HG03108 (cell line): Measurements from ENCODE around the gene SLC6A5.

Experiments
- ATAC-seq: cut with Tn5 transposase; IDR thresholded peaks from one replicate; pipeline ENCODE4 v1.9.1; 2021; ENCODE audit warnings: moderate library complexity; ENCODE audit not compliant: unreplicated experiment

Gene SLC6A5

DNA sequence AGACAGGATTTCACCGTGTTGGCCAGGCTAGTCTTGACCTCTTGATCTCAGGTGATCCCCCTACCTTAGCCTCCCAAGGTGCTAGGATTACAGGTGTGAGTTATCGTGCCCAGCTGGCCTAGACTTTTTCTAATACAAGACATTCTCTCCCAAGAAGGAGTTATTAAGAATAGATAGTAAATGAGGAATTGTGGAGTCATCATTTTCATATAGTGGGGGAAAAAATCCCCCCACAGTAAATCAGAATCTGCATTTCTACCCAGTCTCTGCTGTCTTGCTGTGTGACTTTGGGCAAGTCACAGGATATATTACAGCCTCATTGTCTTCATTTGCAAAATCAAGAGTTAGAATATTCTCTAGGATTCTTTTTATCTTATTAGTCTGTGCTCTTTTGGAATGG is 21.6 kb downstream of the SLC6A5 start:
- ATAC-seq, result no peak

DNA sequence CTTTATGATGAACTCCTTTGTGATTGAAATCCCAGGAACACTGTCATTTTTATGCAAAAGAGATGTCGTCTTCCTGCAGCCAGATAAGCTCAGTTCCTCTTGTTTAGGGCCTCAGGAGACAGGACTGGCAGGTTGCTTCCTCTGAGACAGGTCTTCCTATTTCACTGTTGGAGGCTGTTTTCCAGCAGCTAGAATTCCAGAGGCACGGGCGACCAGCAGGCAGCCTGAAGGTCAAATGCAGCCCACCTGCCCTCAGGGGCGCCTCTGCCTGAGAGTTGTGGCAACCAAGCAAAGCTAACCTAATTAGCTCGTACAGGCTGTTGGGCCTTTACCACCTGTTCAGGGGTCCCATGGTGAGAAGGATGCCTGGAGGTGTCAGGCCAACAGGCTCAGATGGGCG is 22.3 kb downstream of the SLC6A5 start:
- no peak for ATAC-seq

GRCh38 chr11:20623252-20623651 is 23.8 kb downstream of the SLC6A5 start:
- no peak for ATAC-seq

GRCh38 chr11:20626279-20626678 is 26.9 kb downstream of the SLC6A5 start:
- no peak for ATAC-seq

- no peak for ATAC-seq
Observed at GRCh38 chr11:20627026-20627425, 27.6 kb downstream of the SLC6A5 start.

- ATAC-seq, result no peak
Observed at GRCh38 chr11:20627701-20628100, 28.3 kb downstream of the SLC6A5 start.

DNA sequence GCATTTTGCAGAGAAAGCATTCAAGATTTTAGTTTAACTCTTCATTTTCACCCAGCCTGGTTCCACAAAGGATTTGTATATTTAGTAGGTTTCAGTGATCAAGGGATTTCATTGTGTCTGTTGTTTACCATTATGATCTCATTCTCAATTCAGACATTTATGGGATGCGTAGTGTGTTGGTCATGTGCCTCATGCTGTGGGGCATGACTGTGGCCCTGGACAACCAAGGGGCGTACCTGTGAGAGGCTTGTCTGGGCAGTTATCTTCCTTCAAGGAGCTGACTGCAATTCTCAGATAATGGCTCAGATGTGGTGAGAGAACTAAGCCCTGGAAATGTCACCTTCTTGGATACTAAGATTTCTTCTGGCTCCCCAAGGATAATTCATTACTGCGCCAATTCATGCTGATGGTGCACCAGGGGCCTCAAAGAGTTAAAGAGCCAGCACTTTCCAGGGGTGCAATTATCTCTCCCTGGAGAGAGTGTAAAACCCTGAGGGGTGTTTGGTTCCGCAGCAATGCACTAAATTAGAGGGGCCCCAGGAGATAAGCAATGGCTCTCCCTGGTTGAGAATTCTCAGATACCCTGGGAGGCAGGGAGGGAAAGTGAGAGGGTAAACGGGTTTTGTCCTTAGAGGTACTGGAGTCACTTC is 32.2 kb downstream of the SLC6A5 start:
- no peak for ATAC-seq

- ATAC-seq, result no peak
Observed at GRCh38 chr11:20632169-20632532, 32.7 kb downstream of the SLC6A5 start.

DNA sequence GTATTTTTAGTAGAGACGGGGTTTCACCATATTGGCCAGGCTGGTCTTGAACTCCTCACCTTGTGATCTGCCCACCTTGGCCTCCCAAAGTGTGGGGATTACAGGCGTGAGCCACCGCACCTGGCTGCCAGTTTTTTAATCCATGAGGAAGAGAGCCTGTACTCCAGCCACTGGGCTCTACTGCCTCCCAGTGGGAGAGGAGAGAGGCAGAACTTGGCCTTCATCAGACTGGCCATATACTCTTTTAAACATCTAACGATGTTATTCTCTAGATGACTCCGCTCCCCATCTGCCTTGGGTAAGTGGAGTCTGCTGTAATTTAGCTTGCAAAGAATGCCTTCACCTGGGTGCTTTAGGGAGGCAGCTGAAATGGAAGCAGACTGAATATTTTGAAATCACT is 34.6 kb downstream of the SLC6A5 start:
- ATAC-seq, result no peak

GRCh38 chr11:20634781-20635180 is 35.4 kb downstream of the SLC6A5 start:
- ATAC-seq, result no peak

DNA sequence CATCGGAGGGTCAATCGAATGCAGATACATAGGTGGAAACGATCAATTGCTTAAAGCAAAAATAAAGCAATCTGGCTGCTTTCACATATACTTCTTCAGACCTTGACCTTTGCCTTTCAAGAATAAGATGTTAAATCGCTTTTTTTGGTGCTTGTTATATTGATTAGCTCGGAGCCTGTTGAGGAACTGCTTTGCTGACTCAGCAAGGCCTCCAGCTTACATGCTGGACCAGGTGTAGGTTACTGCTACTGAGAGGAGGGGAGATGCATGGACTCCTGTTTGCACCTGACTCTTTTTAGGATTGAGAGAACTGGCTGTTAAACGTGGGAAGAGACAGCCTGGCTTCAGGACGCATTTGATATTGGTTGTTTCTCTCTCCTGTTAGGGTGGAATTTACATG is 38.7 kb downstream of the SLC6A5 start:
- no peak for ATAC-seq

DNA sequence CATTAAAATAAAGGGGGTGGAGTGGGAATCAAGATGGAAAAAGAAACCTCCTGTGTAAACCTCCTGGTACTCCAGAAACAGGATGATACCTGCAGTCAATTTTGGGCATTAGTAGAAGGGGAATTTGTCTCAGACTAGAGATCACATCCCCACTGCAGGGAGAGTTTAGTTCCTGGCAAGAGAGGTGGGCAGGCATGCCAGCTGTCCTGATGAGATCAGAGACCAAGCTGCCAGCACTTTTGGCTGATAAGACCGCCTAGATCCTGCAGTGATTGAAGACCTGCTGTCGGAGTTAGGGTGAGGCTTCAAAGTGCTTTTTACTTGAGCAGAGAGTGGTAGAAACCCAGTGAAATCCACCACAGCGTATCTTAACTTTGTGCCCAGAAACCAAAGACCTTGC is 40.3 kb downstream of the SLC6A5 start:
- no peak for ATAC-seq

- no peak for ATAC-seq
Observed at GRCh38 chr11:20640401-20640800, 41.0 kb downstream of the SLC6A5 start.

GRCh38 chr11:20644360-20644759 is 45.0 kb downstream of the SLC6A5 start:
- no peak for ATAC-seq

- ATAC-seq, result no peak
Observed at GRCh38 chr11:20647976-20648565, 48.7 kb downstream of the SLC6A5 start.

DNA sequence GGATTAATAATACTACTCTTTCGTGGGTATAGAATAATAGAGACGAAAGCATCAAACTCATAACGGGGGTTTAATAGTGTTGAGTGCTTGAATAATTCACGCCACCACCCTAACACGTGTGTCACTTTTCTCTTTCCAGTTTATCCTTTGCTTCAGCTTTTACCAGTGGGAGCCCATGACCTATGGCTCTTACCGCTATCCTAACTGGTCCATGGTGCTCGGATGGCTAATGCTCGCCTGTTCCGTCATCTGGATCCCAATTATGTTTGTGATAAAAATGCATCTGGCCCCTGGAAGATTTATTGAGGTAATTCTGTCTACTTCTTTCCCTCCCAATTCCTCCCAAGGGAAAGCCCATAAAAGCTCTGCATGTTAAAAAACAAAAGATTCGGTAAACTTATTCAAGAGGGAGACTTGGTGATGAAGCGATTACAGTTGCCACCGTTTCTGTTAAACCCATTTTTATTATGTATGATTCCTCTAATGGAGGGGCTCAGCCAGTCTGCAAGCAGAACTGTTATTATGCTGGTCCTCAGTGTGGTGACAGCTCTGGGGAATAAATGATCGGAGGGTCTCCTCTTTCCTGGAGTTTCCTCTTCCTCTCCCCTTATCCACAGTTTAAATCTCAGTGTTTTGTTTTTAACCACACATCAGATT is 52.9 kb downstream of the SLC6A5 start:
- no peak for ATAC-seq

- ATAC-seq, result no peak
Observed at GRCh38 chr11:20654038-20654437, 54.6 kb downstream of the SLC6A5 start.

GRCh38 chr11:20656901-20657300 is 57.5 kb downstream of the SLC6A5 start:
- ATAC-seq, result no peak

- no peak for ATAC-seq
Observed at GRCh38 chr11:20658135-20658534, 58.7 kb downstream of the SLC6A5 start.

DNA sequence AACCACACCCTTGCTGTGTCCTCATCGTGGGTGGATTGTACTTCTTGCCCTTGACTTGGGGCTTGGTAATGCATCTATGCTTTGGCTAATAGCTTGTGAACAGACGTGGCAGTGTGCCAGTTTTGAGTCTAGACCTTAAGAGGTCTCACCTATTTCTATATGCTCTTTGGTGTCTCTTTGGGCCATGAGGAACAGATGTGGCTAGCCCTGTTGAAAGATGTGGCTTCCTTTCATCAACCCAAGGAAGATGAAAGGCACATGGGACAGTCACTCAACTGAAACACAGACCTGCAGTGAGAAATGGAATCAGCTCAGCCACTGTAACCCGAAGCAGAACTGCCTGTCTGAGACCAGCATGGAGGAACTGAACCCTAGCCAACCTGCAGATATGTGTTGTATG is 62.0 kb downstream of the SLC6A5 start:
- no peak for ATAC-seq

DNA sequence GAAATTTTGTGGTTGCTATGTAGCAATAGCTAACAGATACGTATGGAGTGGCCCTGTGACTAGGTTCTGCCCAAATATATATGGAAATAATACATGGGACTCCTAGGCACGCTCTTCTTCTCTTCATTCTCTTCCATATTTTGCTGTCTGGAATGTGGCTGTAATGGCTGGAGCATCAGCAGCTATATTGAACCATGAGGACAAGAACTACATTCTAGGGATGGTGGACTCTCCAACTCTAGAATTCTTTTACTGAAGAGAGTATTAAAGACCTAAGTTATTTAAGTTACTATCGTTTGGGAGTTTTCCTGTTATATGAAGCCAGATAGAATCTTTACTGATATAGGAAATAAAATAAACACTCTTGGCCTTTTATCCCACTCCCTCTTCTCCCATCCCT is 62.4 kb downstream of the SLC6A5 start:
- no peak for ATAC-seq

GRCh38 chr11:20668131-20668809 is 68.9 kb downstream of the SLC6A5 start:
- ATAC-seq, result no peak
